Activated naive CD4-positive, alpha-beta T cell treated with anti-CD3 and anti-CD28 coated beads, Interleukin-2, amount 50 U/mL, for 72 hours (primary cell): ENCODE data around the gene RNF150. TPM values are rescaled to one million over a fixed set of nuclear protein-coding genes. Genes with fewer than 3 reads are reported as not detected.
A peak's percentile ranks its signal among the peaks of the same experiment; 100 is the strongest.

Experiments used
- ATAC-seq, 2 donors: fragments of 150-1000 bp; cut with Tn5 transposase; 2 replicates each; pipeline ENCODE4 v1.10.0; 2021; ENCODE audit warnings: mild to moderate bottlenecking in 2 of 2, moderate library complexity in 2 of 2
- DNase-seq, 2 donors: peaks; one replicate each; pipeline ENCODE4 v3.0.0; 2021 to 2022; ENCODE audit warnings: low spot score in 2 of 2
- H3K27ac Mint-ChIP-seq, 2 donors: one replicate each; pipeline ENCODE4 v1.8.0; 2022; ENCODE audit warnings: mild to moderate bottlenecking in 2 of 2, mixed read lengths in 2 of 2
- H3K36me3 Mint-ChIP-seq, 2 donors: one replicate each; pipeline ENCODE4 v1.8.0; 2022; ENCODE audit warnings: mixed read lengths in 2 of 2
- H3K9me3 Mint-ChIP-seq, 2 donors: one replicate each; pipeline ENCODE4 v1.8.0; 2022; ENCODE audit warnings: mixed read lengths in 2 of 2
- total RNA-seq, 2 donors: library from RNA; stranded (reverse); gene quantifications; one replicate each; pipeline ENCODE4 v1.2.3, GENCODE V29; 2022

RNF150 gene
- total RNA-seq, 2 donors from 2014 or later: 0.08 TPM; not detected in 1

GRCh38 chr4:140937866-140938265 is 195.4 kb downstream of the RNF150 start:
- H3K27ac Mint-ChIP-seq: no peak overlapping the region
- H3K9me3 Mint-ChIP-seq: no peaks in the 10 kb centered on the region
- no peaks in the 10 kb centered on the region for H3K36me3 Mint-ChIP-seq
- no peak for ATAC-seq
- DNase-seq: no peak

GRCh38 chr4:140935254-140935653 is 198.0 kb downstream of the RNF150 start:
- H3K36me3 Mint-ChIP-seq: no peaks in the 10 kb centered on the region
- peaks cover 0 to 3% of the 10 kb centered on the region in 2 donors for H3K9me3 Mint-ChIP-seq
- H3K27ac Mint-ChIP-seq: no peak overlapping the region
- ATAC-seq (no peak), DNase-seq (no peak)

- no peak for ATAC-seq
- no peaks in the 10 kb centered on the region for H3K36me3 Mint-ChIP-seq
- no peak overlapping the region for H3K27ac Mint-ChIP-seq
- H3K9me3 Mint-ChIP-seq: peaks cover 0 to 7% of the 10 kb centered on the region in 2 donors
- no peak for DNase-seq
These were observed 200.7 kb downstream of the RNF150 start for GRCh38 chr4:140932501-140933045.

- Mint-ChIP-seq H3K27ac (no peak overlapping the region), H3K36me3 (no peaks in the 10 kb centered on the region), H3K9me3 (peaks cover 0 to 7% of the 10 kb centered on the region in 2 donors)
- ATAC-seq (no peak), DNase-seq (no peak)
These were observed 201.4 kb downstream of the RNF150 start for GRCh38 chr4:140931911-140932310.

- Mint-ChIP-seq H3K27ac (no peak overlapping the region), H3K9me3 (peaks cover 0 to 7% of the 10 kb centered on the region in 2 donors), H3K36me3 (no peaks in the 10 kb centered on the region)
- no peak for DNase-seq
- ATAC-seq: no peak
These were observed 202.7 kb downstream of the RNF150 start for GRCh38 chr4:140930557-140930956.

- H3K36me3 Mint-ChIP-seq: no peaks in the 10 kb centered on the region
- no peak overlapping the region for H3K27ac Mint-ChIP-seq
These were observed 203.3 kb downstream of the RNF150 start for GRCh38 chr4:140930011-140930410.

GRCh38 chr4:140928880-140929279 is 204.4 kb downstream of the RNF150 start:
- no peak overlapping the region for H3K27ac Mint-ChIP-seq
- ATAC-seq: no peak

More at GRCh38 chr4:140930011-140930410, 203.3 kb downstream of the RNF150 start:
- DNase-seq (no peak), ATAC-seq (no peak)
- H3K9me3 Mint-ChIP-seq: peaks cover 0 to 7% of the 10 kb centered on the region in 2 donors

GRCh38 chr4:140926672-140927071 is 206.6 kb downstream of the RNF150 start:
- DNase-seq (no peak), ATAC-seq (no peak)
- Mint-ChIP-seq H3K9me3 (peaks cover 0 to 7% of the 10 kb centered on the region in 2 donors), H3K27ac (no peak overlapping the region), H3K36me3 (no peaks in the 10 kb centered on the region)

More at GRCh38 chr4:140928880-140929279, 204.4 kb downstream of the RNF150 start:
- no peak for DNase-seq
- Mint-ChIP-seq H3K9me3 (peaks cover 0 to 7% of the 10 kb centered on the region in 2 donors), H3K36me3 (no peaks in the 10 kb centered on the region)

- ATAC-seq (no peak), DNase-seq (no peak)
- peaks cover 0 to 4% of the 10 kb centered on the region in 2 donors for H3K9me3 Mint-ChIP-seq
- H3K36me3 Mint-ChIP-seq: no peaks in the 10 kb centered on the region
- no peak overlapping the region for H3K27ac Mint-ChIP-seq
These were observed 207.9 kb downstream of the RNF150 start for GRCh38 chr4:140925417-140925816.

GRCh38 chr4:140924761-140925392 is 208.4 kb downstream of the RNF150 start:
- DNase-seq (no peak), ATAC-seq (no peak)
- Mint-ChIP-seq H3K27ac (no peak overlapping the region), H3K9me3 (peaks cover 0 to 3% of the 10 kb centered on the region in 2 donors), H3K36me3 (no peaks in the 10 kb centered on the region)

- Mint-ChIP-seq H3K27ac (no peak overlapping the region), H3K36me3 (no peaks in the 10 kb centered on the region), H3K9me3 (no peaks in the 10 kb centered on the region)
- ATAC-seq (no peak), DNase-seq (no peak)
These were observed 226.0 kb downstream of the RNF150 start for GRCh38 chr4:140906993-140907962.

GRCh38 chr4:140904904-140905303 is 228.4 kb downstream of the RNF150 start:
- Mint-ChIP-seq H3K27ac (no peak overlapping the region), H3K36me3 (no peaks in the 10 kb centered on the region), H3K9me3 (no peaks in the 10 kb centered on the region)
- no peak for DNase-seq
- ATAC-seq: no peak

GRCh38 chr4:140903522-140904475 is 229.5 kb downstream of the RNF150 start:
- no peaks in the 10 kb centered on the region for H3K36me3 Mint-ChIP-seq
- H3K27ac Mint-ChIP-seq: no peak overlapping the region
- ATAC-seq (no peak), DNase-seq (no peak)
- no peaks in the 10 kb centered on the region for H3K9me3 Mint-ChIP-seq

GRCh38 chr4:140901736-140902336 is 231.4 kb downstream of the RNF150 start:
- Mint-ChIP-seq H3K36me3 (no peaks in the 10 kb centered on the region), H3K9me3 (no peaks in the 10 kb centered on the region), H3K27ac (peak overlapping the region in 1 of 2 donors; percentile 38)
- ATAC-seq (no peak), DNase-seq (no peak)

GRCh38 chr4:140893939-140894338 is 239.3 kb downstream of the RNF150 start:
- Mint-ChIP-seq H3K9me3 (no peaks in the 10 kb centered on the region), H3K27ac (no peak overlapping the region), H3K36me3 (no peaks in the 10 kb centered on the region)
- DNase-seq: no peak
- ATAC-seq: no peak

GRCh38 chr4:140888054-140888453 is 245.2 kb downstream of the RNF150 start:
- Mint-ChIP-seq H3K36me3 (peaks cover 0 to 13% of the 10 kb centered on the region in 2 donors), H3K27ac (no peak overlapping the region), H3K9me3 (peaks cover 0 to 10% of the 10 kb centered on the region in 2 donors)
- no peak for DNase-seq
- ATAC-seq: no peak
